B cell (primary cell): Measurements from ENCODE around the gene SPATA25. TPM values are rescaled to one million over a fixed set of nuclear protein-coding genes. Genes with fewer than 3 reads are reported as not detected.

Experiments
- ATAC-seq: fragments of 200-7000 bp; cut with Tn5 transposase; one replicate; pipeline ENCODE4 v1.10.0; 2021; ENCODE audit warnings: low read depth, mild to moderate bottlenecking, moderate number of reproducible peaks, moderate library complexity
- CTCF ChIA-PET: fragments of 350-600 bp; sonication (Branson Sonifier 250); formaldehyde crosslinking; loops from one replicate; lab custom pipeline; 2021; ENCODE audit warnings: antibody characterized with exemption, inconsistent platforms; lab: Charles Lee
- POLR2A ChIA-PET: fragments of 350-600 bp; sonication (Branson Sonifier 250); formaldehyde crosslinking; loops from one replicate; lab custom pipeline; 2021; ENCODE audit warnings: antibody characterized with exemption; lab: Charles Lee
- DNase-seq: peaks from one replicate; pipeline ENCODE4 v3.0.0; 2013
- H2AFZ ChIP-seq: 2 replicates; pipeline ENCODE4 v1.6.1; 2012; ENCODE audit warnings: mild to moderate bottlenecking, low read depth, low read length; ENCODE audit not compliant: insufficient read depth, poor library complexity, severe bottlenecking
- H3K27ac ChIP-seq, 2 donors: 1 replicate in 1 of 2; 2 replicates in 1 of 2; pipeline ENCODE4 v1.5.1; 2012 to 2013; ENCODE audit warnings: low read length in 2 of 2, mild to moderate bottlenecking in 2 of 2, moderate library complexity in 1 of 2
- H3K27me3 ChIP-seq, 4 experiments: fragments of 200-600 bp in 1 of 4; sonication (generic) in 1 of 4; replicated peaks in 1 of 4; 1 replicate in 2 of 4; 2 replicates in 2 of 4; pipeline versions ENCODE4 v1.6.1 to v1.7.0; 2013 to 2016; ENCODE audit warnings: low read length in 3 of 4, mild to moderate bottlenecking in 2 of 4, mixed read lengths in 1 of 4, moderate library complexity in 1 of 4; ENCODE audit not compliant: insufficient read depth in 4 of 4, control insufficient read depth in 3 of 4; ENCODE audit errors: control extremely low read depth in 1 of 4
- H3K36me3 ChIP-seq, 2 experiments: replicated peaks in 1 of 2; 1 replicate in 1 of 2; 2 replicates in 1 of 2; pipeline versions ENCODE4 v1.6.1 to v1.7.1; 2013; ENCODE audit warnings: low read length in 1 of 2; ENCODE audit not compliant: insufficient read depth in 2 of 2, control insufficient read depth in 1 of 2; ENCODE audit errors: control extremely low read depth in 1 of 2, extremely low read depth in 1 of 2
- H3K4me1 ChIP-seq, 2 donors: fragments of 200-600 bp in 1 of 2; sonication (generic) in 1 of 2; 1 replicate in 1 of 2; 2 replicates in 1 of 2; pipeline versions ENCODE4 v1.5.1 to v1.6.1; 2013 to 2017; ENCODE audit warnings: low read length in 2 of 2; ENCODE audit not compliant: control insufficient read depth in 2 of 2, insufficient read depth in 2 of 2
- H3K4me2 ChIP-seq: replicated peaks from 2 replicates; pipeline ENCODE3; 2012; ENCODE audit warnings: mild to moderate bottlenecking, low read depth, low read length; ENCODE audit not compliant: poor library complexity, severe bottlenecking
- H3K4me3 ChIP-seq, 5 experiments: fragments of 200-600 bp in 1 of 5; sonication (generic) in 1 of 5; 1 replicate in 3 of 5; 2 replicates in 2 of 5; pipeline versions ENCODE4 v1.5.1 to v1.7.0; 2011 to 2016; ENCODE audit warnings: low read length in 4 of 5, mild to moderate bottlenecking in 4 of 5, low read depth in 2 of 5, control low read depth in 1 of 5, moderate library complexity in 1 of 5; ENCODE audit not compliant: insufficient read depth in 1 of 5; ENCODE audit errors: control extremely low read depth in 1 of 5, extremely low read depth in 1 of 5
- H3K79me2 ChIP-seq: fragments of 200-600 bp; sonication (generic); one replicate; pipeline ENCODE4 v1.6.0; 2016; ENCODE audit warnings: low read length; ENCODE audit not compliant: control insufficient read depth, insufficient read depth
- H3K9ac ChIP-seq: fragments of 200-600 bp; sonication (generic); 2 replicates; pipeline ENCODE4 v1.6.1; 2017; ENCODE audit warnings: mild to moderate bottlenecking, low read length, moderate library complexity
- H3K9me3 ChIP-seq, 3 donors: one replicate each; pipeline versions ENCODE4 v1.6.1 to v1.7.1; 2013; ENCODE audit warnings: low read length in 2 of 3; ENCODE audit not compliant: control insufficient read depth in 2 of 3, insufficient read depth in 1 of 3; ENCODE audit errors: control extremely low read depth in 1 of 3
- H4K20me1 ChIP-seq: 2 replicates; pipeline ENCODE4 v1.6.0; 2012; ENCODE audit warnings: mild to moderate bottlenecking, low read length; ENCODE audit not compliant: insufficient read depth, control insufficient read depth, poor library complexity, severe bottlenecking
- H3K27ac Mint-ChIP-seq: one replicate; pipeline ENCODE4 v1.8.0; 2021; ENCODE audit warnings: mixed read lengths
- H3K27me3 Mint-ChIP-seq: one replicate; pipeline ENCODE4 v1.8.0; 2021; ENCODE audit warnings: mixed read lengths
- H3K4me1 Mint-ChIP-seq: one replicate; pipeline ENCODE4 v1.8.0; 2021; ENCODE audit warnings: mixed read lengths
- H3K4me3 Mint-ChIP-seq: one replicate; pipeline ENCODE4 v1.8.0; 2021; ENCODE audit warnings: mixed read lengths
- H3K9me3 Mint-ChIP-seq: one replicate; pipeline ENCODE4 v1.8.0; 2022; ENCODE audit warnings: mixed read lengths; ENCODE audit not compliant: insufficient read depth
- EZH2 ChIP-seq: IDR thresholded peaks from 2 replicates; pipeline ENCODE4 v1.6.1; 2012; ENCODE audit warnings: borderline replicate concordance, low read depth, mild to moderate bottlenecking, moderate library complexity, low read length; ENCODE audit not compliant: insufficient read depth, poor library complexity, severe bottlenecking
- WGBS: methylation state at CpG from one replicate; pipeline ENCODE4 v1.1.5; 2013; ENCODE audit warnings: missing lambda C conversion rate; ENCODE audit not compliant: insufficient coverage; 5-methylcytosine and 5-hydroxymethylcytosine counted together
- intact Hi-C: fragments of 100-400 bp; cut with micrococcal nuclease; formaldehyde crosslinking; loops from one replicate; pipeline ENCODE4 v1.10.0; 2022
- polyA plus RNA-seq: library from polyadenylated mRNA; depleted of rRNA; stranded (reverse); fragments of >200 nt; gene quantifications from 2 replicates; pipeline ENCODE4 v1.2.3, GENCODE V29; 2012
- total RNA-seq, 2 donors: library from RNA; stranded (reverse); fragments of 120-200 nt in 1 of 2; gene quantifications; 1 replicate in 1 of 2; 2 replicates in 1 of 2; pipeline versions ENCODE4 v1.2.3 to v1.2.4, GENCODE V29; 2013 to 2022
- TF ChIP-seq, protein P1 (sequence below): fragments of 200-600 bp; IDR thresholded peaks from one replicate; pipeline ENCODE4 v1.8.0; 2022; ENCODE audit warnings: antibody characterized with exemption, mild to moderate bottlenecking

The SPATA25 gene
- total and polyA plus RNA-seq, 2 donors (not counting 1 experiment from before 2014, with no cell fraction given), result 2.5 to 2.9 TPM

DNA sequence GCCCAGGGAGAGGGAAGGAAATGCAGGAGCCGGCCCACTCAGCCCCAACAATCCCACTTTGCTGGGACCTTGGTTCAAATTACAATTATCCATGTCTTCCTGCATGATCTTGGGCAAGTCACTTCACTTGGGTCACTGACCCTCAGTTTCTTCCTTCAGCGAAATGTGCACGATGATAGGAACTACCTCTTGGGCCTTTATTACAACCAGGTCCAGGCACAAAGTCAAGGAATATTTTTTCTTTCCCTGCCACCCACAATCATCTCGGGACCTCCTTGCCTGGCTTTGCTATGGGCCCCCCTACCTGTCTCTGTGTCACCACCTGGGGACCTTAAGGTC lies 24.9 kb upstream of the SPATA25 start:
- no peak overlapping the region for H3K27ac ChIP-seq
- Mint-ChIP-seq H3K4me1 (peaks cover 20% of the 10 kb centered on the region), H3K27ac (no peak overlapping the region), H3K9me3 (no peaks in the 10 kb centered on the region), H3K27me3 (peaks cover 12% of the 10 kb centered on the region), H3K4me3 (peak overlapping the region; percentile 94)
- DNase-seq (no peak), ATAC-seq (no peak)
- H3K79me2 ChIP-seq, result no peaks in the 10 kb centered on the region
- intact Hi-C loops, result no loop called here
- peak overlapping the region; percentile 69 for H3K9ac ChIP-seq
- H3K36me3 ChIP-seq, result no peaks in the 10 kb centered on the region
- peaks cover 0 to 11% (median 0%) of the 10 kb centered on the region in 3 donors for H3K9me3 ChIP-seq
- CTCF ChIA-PET, result no interaction called here
- peaks cover 14 to 22% of the 10 kb centered on the region in 2 donors for H3K4me1 ChIP-seq
- H3K4me2 ChIP-seq, result peak overlapping the region; percentile 92
- H3K27me3 ChIP-seq, result peaks cover 0 to 21% (median 9%) of the 10 kb centered on the region in 4 experiments
- POLR2A ChIA-PET, result interaction anchor here (3.8 kb wide), 1 partner anchor 22 kb away, joined by 21 read pairs; the partner anchor contains the start of gene PCIF1
- TF ChIP-seq EZH2, result no peak
- TF ChIP-seq, protein P1, sequence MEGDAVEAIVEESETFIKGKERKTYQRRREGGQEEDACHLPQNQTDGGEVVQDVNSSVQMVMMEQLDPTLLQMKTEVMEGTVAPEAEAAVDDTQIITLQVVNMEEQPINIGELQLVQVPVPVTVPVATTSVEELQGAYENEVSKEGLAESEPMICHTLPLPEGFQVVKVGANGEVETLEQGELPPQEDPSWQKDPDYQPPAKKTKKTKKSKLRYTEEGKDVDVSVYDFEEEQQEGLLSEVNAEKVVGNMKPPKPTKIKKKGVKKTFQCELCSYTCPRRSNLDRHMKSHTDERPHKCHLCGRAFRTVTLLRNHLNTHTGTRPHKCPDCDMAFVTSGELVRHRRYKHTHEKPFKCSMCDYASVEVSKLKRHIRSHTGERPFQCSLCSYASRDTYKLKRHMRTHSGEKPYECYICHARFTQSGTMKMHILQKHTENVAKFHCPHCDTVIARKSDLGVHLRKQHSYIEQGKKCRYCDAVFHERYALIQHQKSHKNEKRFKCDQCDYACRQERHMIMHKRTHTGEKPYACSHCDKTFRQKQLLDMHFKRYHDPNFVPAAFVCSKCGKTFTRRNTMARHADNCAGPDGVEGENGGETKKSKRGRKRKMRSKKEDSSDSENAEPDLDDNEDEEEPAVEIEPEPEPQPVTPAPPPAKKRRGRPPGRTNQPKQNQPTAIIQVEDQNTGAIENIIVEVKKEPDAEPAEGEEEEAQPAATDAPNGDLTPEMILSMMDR, result no peak
- WGBS, result 43% methylated on average over 2 of the region's 4 CpGs
- peak overlapping the region in 2 of 5 experiments; percentile 37 to 65 for H3K4me3 ChIP-seq
- no peaks in the 10 kb centered on the region for H4K20me1 ChIP-seq
- peak overlapping the region; percentile 89 for H2AFZ ChIP-seq

DNA sequence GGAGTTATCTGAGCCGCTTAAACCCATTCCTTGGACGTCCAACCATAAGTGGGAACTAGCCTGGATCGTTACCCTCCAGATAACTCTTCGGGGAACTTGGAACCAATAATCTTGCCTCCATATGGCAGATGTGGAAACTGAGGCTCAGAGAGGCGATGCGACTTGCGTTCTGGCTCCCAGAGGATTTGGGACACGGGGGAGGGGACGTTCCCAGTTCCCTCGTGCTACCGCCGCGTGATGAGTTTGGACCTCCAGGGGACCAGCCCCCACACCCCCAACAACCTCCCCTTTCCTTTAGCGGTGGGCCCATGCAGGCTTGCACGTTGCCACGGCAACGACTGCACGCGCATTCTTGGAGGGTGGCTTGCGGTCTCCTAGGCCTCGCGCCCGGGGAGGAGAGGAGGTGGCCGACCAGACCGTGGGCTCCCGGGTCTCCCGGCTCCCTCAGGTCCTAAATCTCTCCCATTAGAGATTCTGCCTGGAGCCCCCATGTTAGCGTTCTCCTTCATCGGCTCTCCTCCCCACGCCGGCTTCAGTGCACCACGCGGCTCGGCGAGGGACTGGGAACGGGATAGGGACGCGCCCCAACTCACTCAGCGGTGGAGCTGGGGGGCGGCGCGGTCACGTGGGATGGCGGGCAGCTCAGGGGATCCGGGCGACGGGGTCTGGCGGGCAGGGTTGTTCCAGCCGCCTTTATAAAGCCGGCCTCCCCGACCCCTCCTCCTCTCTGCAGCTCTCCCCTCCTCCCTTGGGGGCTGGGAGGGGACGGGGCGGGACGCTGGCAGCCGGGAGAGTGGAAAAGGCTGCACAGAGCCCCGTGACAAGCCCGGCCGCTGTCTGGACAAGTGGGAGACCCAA lies 24.3 kb upstream of the SPATA25 start, which contains the start of gene PLTP:
Gene PLTP (minus strand): TSS at position 670 of the 858 bp plus-strand sequence. CDS start 703 bp downstream, outside the sequence.
- H3K4me3 ChIP-seq, result peak within 1 kb of the TSS in 4 of 5 experiments; percentile 37 to 65 (median 60)
- peak within 1 kb of the TSS; percentile 92 for H3K4me2 ChIP-seq
- H3K27me3 ChIP-seq, result peaks cover 0 to 19% (median 9%) of the 10 kb centered on the region in 4 experiments
- Mint-ChIP-seq H3K4me1 (peaks cover 20% of the 10 kb centered on the region), H3K4me3 (peak within 1 kb of the TSS; percentile 94), H3K27ac (peak within 1 kb of the TSS; percentile 83), H3K27me3 (peaks cover 12% of the 10 kb centered on the region), H3K9me3 (no peaks in the 10 kb centered on the region)
- no peaks in the 10 kb centered on the region for H3K79me2 ChIP-seq
- ATAC-seq (no peak), DNase-seq (peak; percentile 69)
- ChIA-PET POLR2A (interaction anchor here (0.9 to 3.8 kb wide), 4 partner anchors 22 to 60 kb away, joined by 3 to 21 read pairs (median 4); partner anchors contain the start of genes PCIF1 and ZNF335), CTCF (no interaction called here)
- TF ChIP-seq EZH2, result no peak
- TF ChIP-seq, protein P1, result no peak
- 3% methylated on average over 46 of the region's 58 CpGs for WGBS
- H3K9ac ChIP-seq, result peak within 1 kb of the TSS; percentile 69
- no peaks in the 10 kb centered on the region for H3K36me3 ChIP-seq
- H3K9me3 ChIP-seq, result peaks cover 0 to 11% (median 0%) of the 10 kb centered on the region in 3 donors
- no peaks in the 10 kb centered on the region for H4K20me1 ChIP-seq
- peak within 1 kb of the TSS; percentile 89 for H2AFZ ChIP-seq
- H3K27ac ChIP-seq, result no peak within 1 kb of the TSS
- intact Hi-C loops, result loop anchor here (1.0 kb wide), 5 partner anchors 20 to 61 kb away; partner anchors contain the start of genes ACOT8, CTSA, NEURL2 and PCIF1
- H3K4me1 ChIP-seq, result peaks cover 14 to 22% of the 10 kb centered on the region in 2 donors
